Activated CD8-positive, alpha-beta T cell treated with anti-CD3 and anti-CD28 coated beads for 36 hours (primary cell): ENCODE results near the gene ADGRD2. TPM values are rescaled to one million over a fixed set of nuclear protein-coding genes. Genes with fewer than 3 reads are reported as not detected.

Experiments
- ATAC-seq: fragments of 200-7000 bp; cut with Tn5 transposase; one replicate; pipeline ENCODE4 v1.10.0; 2021; ENCODE audit warnings: mild to moderate bottlenecking, moderate library complexity
- CTCF ChIA-PET: fragments of 350-600 bp; sonication (Branson Sonifier 250); formaldehyde crosslinking; loops from one replicate; lab custom pipeline; 2021; ENCODE audit warnings: antibody characterized with exemption; lab: Charles Lee
- POLR2A ChIA-PET: fragments of 350-600 bp; sonication (Branson Sonifier 250); formaldehyde crosslinking; loops from one replicate; lab custom pipeline; 2021; ENCODE audit warnings: antibody characterized with exemption; lab: Charles Lee
- DNase-seq: peaks from one replicate; pipeline ENCODE4 v3.0.0-alpha.2; 2020
- H3K27ac Mint-ChIP-seq: one replicate; pipeline ENCODE4 v1.8.0; 2021; ENCODE audit warnings: mild to moderate bottlenecking, mixed read lengths
- H3K27me3 Mint-ChIP-seq: one replicate; pipeline ENCODE4 v1.8.0; 2021; ENCODE audit warnings: mixed read lengths
- H3K36me3 Mint-ChIP-seq: one replicate; pipeline ENCODE4 v1.8.0; 2021; ENCODE audit warnings: low read depth, mixed read lengths
- H3K4me1 Mint-ChIP-seq: one replicate; pipeline ENCODE4 v1.8.0; 2021; ENCODE audit warnings: low read depth, mixed read lengths
- H3K4me3 Mint-ChIP-seq: one replicate; pipeline ENCODE4 v1.8.0; 2021; ENCODE audit warnings: mild to moderate bottlenecking, moderate library complexity, mixed read lengths
- H3K9me3 Mint-ChIP-seq: one replicate; pipeline ENCODE4 v1.8.0; 2021; ENCODE audit warnings: mixed read lengths
- CTCF ChIP-seq: fragments of 200-600 bp; IDR thresholded peaks from one replicate; pipeline ENCODE4 v1.8.0; 2022; ENCODE audit warnings: antibody characterized with exemption, mild to moderate bottlenecking
- intact Hi-C: fragments of 100-400 bp; cut with micrococcal nuclease; formaldehyde crosslinking; loops from one replicate; pipeline ENCODE4 v1.10.0; 2022
- total RNA-seq, 2 experiments: library from RNA; stranded (reverse); gene quantifications; one replicate each; pipeline ENCODE4 v1.2.3, GENCODE V29; 2021

The ADGRD2 gene
- total RNA-seq, 2 experiments from 2014 or later, result not detected

- H3K27me3 Mint-ChIP-seq, result peaks cover 6% of the 10 kb centered on the region
- ATAC-seq, result no peak
- DNase-seq, result no peak
- no peak for TF ChIP-seq CTCF
- H3K4me1 Mint-ChIP-seq, result no peaks in the 10 kb centered on the region
- H3K27ac Mint-ChIP-seq, result no peak overlapping the region
- H3K9me3 Mint-ChIP-seq, result no peaks in the 10 kb centered on the region
- CTCF ChIA-PET, result interaction anchor here (2.0 kb wide), 1 partner anchor 64 kb away, joined by 11 read pairs; no protein-coding TSS in a partner anchor
- H3K36me3 Mint-ChIP-seq, result no peaks in the 10 kb centered on the region
- intact Hi-C loops, result no loop called here
- POLR2A ChIA-PET, result no interaction called here
- no peak overlapping the region for H3K4me3 Mint-ChIP-seq
Measured at GRCh38 chr9:124473310-124473709, 23.1 kb downstream of the ADGRD2 start.

- Mint-ChIP-seq H3K27me3 (peaks cover 12% of the 10 kb centered on the region), H3K4me1 (no peaks in the 10 kb centered on the region), H3K9me3 (no peaks in the 10 kb centered on the region), H3K4me3 (no peak overlapping the region), H3K27ac (no peak overlapping the region), H3K36me3 (no peaks in the 10 kb centered on the region)
- ATAC-seq (no peak), DNase-seq (no peak)
- no peak for TF ChIP-seq CTCF
- intact Hi-C loops, result no loop called here
- POLR2A ChIA-PET, result no interaction called here
- CTCF ChIA-PET, result interaction anchor here (0.7 to 2.0 kb wide), 2 partner anchors 9 to 63 kb away, joined by 3 to 11 read pairs; no protein-coding TSS in a partner anchor
Measured at GRCh38 chr9:124474151-124474550, 23.9 kb downstream of the ADGRD2 start.

- H3K4me1 Mint-ChIP-seq, result no peaks in the 10 kb centered on the region
- POLR2A ChIA-PET, result no interaction called here
- H3K27me3 Mint-ChIP-seq, result peaks cover 17% of the 10 kb centered on the region
- DNase-seq, result peak; percentile 31
- H3K36me3 Mint-ChIP-seq, result no peaks in the 10 kb centered on the region
- ATAC-seq, result peak; percentile 32
- intact Hi-C loops, result no loop called here
- no peak for TF ChIP-seq CTCF
- H3K9me3 Mint-ChIP-seq, result no peaks in the 10 kb centered on the region
- no peak overlapping the region for H3K27ac Mint-ChIP-seq
- CTCF ChIA-PET, result no interaction called here
- H3K4me3 Mint-ChIP-seq, result no peak overlapping the region
Measured at GRCh38 chr9:124475158-124475867, 25.1 kb downstream of the ADGRD2 start.

- no peaks in the 10 kb centered on the region for H3K36me3 Mint-ChIP-seq
- no peak for DNase-seq
Measured at GRCh38 chr9:124475868-124476690, 25.8 kb downstream of the ADGRD2 start.

More at GRCh38 chr9:124475868-124476690, 25.8 kb downstream of the ADGRD2 start:
- H3K9me3 Mint-ChIP-seq, result no peaks in the 10 kb centered on the region
- ChIA-PET CTCF (no interaction called here), POLR2A (no interaction called here)
- ATAC-seq, result no peak
- no peaks in the 10 kb centered on the region for H3K4me1 Mint-ChIP-seq
- no peak for TF ChIP-seq CTCF
- H3K27ac Mint-ChIP-seq, result no peak overlapping the region
- intact Hi-C loops, result no loop called here
- H3K4me3 Mint-ChIP-seq, result no peak overlapping the region
- peaks cover 19% of the 10 kb centered on the region for H3K27me3 Mint-ChIP-seq
